ENCODE data around the gene ANKRD61.

DNA sequence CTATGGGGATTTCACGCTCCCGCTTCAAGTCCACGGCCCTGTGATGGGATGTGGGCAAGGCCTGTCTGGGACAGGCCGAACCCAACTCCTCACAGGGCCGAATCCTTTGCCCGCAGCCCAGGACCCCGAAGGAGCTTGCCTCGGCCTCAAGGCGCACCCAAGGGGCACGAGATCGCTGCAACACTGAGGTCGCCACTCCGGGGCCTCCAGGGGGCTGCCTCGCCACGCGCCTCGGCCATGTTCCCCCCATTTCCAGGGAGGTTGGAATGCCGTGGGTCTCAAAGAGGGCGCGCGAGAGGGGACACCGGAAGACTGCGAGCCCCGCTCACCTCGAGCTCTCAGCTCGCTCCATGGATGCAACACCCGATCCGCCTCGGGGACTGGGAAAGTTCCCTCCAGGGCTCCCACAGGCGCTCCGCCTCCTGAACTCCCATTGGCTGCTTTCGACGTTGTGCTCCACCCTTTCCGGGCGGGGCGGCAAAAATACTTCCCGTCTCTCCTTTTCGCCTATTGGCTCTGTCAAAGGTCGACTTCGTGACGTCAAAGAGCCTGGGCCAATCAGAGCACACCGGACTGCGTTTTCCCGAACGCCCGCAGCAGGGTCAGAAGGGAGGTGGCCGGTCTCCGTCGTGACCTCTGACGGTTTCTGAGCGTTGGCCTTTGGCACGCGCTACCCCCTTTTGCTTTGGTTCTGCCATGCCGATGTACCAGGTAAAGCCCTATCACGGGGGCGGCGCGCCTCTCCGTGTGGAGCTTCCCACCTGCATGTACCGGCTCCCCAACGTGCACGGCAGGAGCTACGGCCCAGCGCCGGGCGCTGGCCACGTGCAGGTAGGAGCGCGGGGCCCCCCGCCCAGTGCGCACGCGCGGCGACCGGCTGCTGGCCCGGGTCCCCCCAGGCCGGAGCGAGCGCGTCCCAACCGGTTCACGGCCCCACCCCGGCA lies 22.2 kb upstream of the ANKRD61 start, which contains the start of the genes AIMP2 and PMS2:
- TF ChIP-seq, protein P1, sequence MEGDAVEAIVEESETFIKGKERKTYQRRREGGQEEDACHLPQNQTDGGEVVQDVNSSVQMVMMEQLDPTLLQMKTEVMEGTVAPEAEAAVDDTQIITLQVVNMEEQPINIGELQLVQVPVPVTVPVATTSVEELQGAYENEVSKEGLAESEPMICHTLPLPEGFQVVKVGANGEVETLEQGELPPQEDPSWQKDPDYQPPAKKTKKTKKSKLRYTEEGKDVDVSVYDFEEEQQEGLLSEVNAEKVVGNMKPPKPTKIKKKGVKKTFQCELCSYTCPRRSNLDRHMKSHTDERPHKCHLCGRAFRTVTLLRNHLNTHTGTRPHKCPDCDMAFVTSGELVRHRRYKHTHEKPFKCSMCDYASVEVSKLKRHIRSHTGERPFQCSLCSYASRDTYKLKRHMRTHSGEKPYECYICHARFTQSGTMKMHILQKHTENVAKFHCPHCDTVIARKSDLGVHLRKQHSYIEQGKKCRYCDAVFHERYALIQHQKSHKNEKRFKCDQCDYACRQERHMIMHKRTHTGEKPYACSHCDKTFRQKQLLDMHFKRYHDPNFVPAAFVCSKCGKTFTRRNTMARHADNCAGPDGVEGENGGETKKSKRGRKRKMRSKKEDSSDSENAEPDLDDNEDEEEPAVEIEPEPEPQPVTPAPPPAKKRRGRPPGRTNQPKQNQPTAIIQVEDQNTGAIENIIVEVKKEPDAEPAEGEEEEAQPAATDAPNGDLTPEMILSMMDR (IDR thresholded peaks at IDR 0.05), result peak in 1 of 3 experiments; percentile 6
- TF ChIP-seq POLR2AphosphoS5 (IDR thresholded peaks at IDR 0.05), result peak; percentile 71 to 94
- peak; percentile 72 for TF ChIP-seq POLR2A (IDR thresholded peaks at IDR 0.05; ENCODE audit: low read depth)
